ACC112 (cell line): ENCODE measurements around the gene HMGB3.
"Not testable (repeated sequence)": the region's sequence is repeated elsewhere in the genome, so short reads cannot be mapped to it uniquely, and the experiment has no call there.

Source experiments
- H2AFZ ChIP-seq: fragments of 200-600 bp; sonication (generic); one replicate; pipeline ENCODE4 v1.6.0; 2017; ENCODE audit warnings: antibody characterized with exemption, low read length; ENCODE audit not compliant: unreplicated experiment
- H3K27ac ChIP-seq: fragments of 200-600 bp; sonication (generic); 2 replicates; pipeline ENCODE4 v1.5.1; 2014; ENCODE audit warnings: low read depth, mild to moderate bottlenecking, antibody characterized with exemption, low read length, moderate library complexity
- H3K27me3 ChIP-seq: fragments of 200-600 bp; sonication (generic); 2 replicates; pipeline ENCODE4 v1.6.1; 2014; ENCODE audit warnings: mild to moderate bottlenecking, antibody characterized with exemption, low read length, moderate library complexity, mixed read lengths; ENCODE audit not compliant: insufficient read depth
- H3K36me3 ChIP-seq: fragments of 200-600 bp; sonication (generic); 2 replicates; pipeline ENCODE4 v1.6.1; 2016; ENCODE audit warnings: mild to moderate bottlenecking, antibody characterized with exemption, low read length, moderate library complexity, mixed read lengths; ENCODE audit not compliant: insufficient read depth
- H3K4me1 ChIP-seq: fragments of 200-600 bp; sonication (generic); one replicate; pipeline ENCODE4 v1.6.1; 2016; ENCODE audit warnings: low read length, mixed read lengths; ENCODE audit not compliant: insufficient read depth, unreplicated experiment, control insufficient read depth
- H3K4me3 ChIP-seq: fragments of 200-600 bp; sonication (generic); 2 replicates; pipeline ENCODE4 v1.5.1; 2014; ENCODE audit warnings: mild to moderate bottlenecking, low read depth, low read length
- H3K79me2 ChIP-seq: fragments of 200-600 bp; sonication (generic); one replicate; pipeline ENCODE4 v1.6.0; 2016; ENCODE audit warnings: low read length; ENCODE audit not compliant: control insufficient read depth, unreplicated experiment, insufficient read depth

Gene HMGB3

GRCh38 chrX:150977411-150978162 lies 5.5 kb upstream of the HMGB3 start:
- Histone ChIP-seq H3K36me3 (no peaks in the 10 kb centered on the region), H2AFZ (no peak overlapping the region), H3K4me1 (no peaks in the 10 kb centered on the region), H3K79me2 (no peaks in the 10 kb centered on the region), H3K4me3 (no peak overlapping the region), H3K27me3 (no peaks in the 10 kb centered on the region), H3K27ac (no peak overlapping the region)

GRCh38 chrX:150980186-150980585 lies 2.9 kb upstream of the HMGB3 start:
- Histone ChIP-seq H3K4me1 (no peaks in the 10 kb centered on the region), H3K36me3 (no peaks in the 10 kb centered on the region), H3K27ac (no peak overlapping the region), H2AFZ (no peak overlapping the region), H3K4me3 (no peak overlapping the region), H3K27me3 (no peaks in the 10 kb centered on the region), H3K79me2 (peaks cover 8% of the 10 kb centered on the region)

- Histone ChIP-seq H3K27me3 (no peaks in the 10 kb centered on the region), H3K4me3 (no peak overlapping the region), H3K79me2 (peaks cover 9% of the 10 kb centered on the region), H3K4me1 (no peaks in the 10 kb centered on the region), H3K27ac (no peak overlapping the region), H3K36me3 (no peaks in the 10 kb centered on the region), H2AFZ (no peak overlapping the region)
Measured at GRCh38 chrX:150980711-150981110, 2.4 kb upstream of the HMGB3 start.

- Histone ChIP-seq H3K79me2 (peaks cover 9% of the 10 kb centered on the region), H3K4me3 (peak overlapping the region; percentile 83), H3K27me3 (no peaks in the 10 kb centered on the region), H2AFZ (no peak overlapping the region), H3K27ac (no peak overlapping the region), H3K36me3 (no peaks in the 10 kb centered on the region), H3K4me1 (no peaks in the 10 kb centered on the region)
Measured at GRCh38 chrX:150982235-150982787, 824 bp upstream of the HMGB3 start.

DNA sequence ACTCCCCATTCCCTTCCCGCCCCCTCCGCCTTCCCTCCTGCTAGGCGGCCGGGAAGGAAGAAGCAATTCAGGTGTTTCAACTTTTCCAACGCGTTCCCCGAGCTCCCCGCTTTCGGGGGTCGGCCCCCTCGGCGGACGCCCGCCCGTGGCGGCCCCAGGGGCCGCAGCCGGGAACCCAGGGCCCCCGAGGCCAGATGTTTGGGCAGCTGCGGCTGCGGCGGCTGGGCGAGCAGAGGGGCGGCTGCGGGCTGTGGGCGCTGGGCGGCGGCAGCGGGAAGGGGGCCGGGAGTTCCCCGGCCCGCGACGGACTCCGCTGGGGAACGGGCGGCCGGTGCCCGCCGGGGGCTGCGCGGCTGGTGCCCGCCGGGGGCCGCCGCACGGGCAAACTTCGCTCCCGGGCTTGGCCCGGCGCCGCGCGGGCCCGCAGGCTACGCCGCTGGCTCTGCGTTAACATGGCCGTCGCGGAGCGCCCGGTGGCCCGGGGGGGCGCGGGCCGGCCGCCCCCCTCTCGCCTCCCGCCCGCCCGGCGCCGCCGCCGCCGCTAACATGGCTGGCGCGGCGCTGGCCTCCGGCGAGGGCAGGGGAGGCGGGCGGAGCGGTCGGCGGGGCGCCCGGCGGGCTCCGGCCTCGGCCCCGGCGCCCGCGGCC lies 510 bp downstream of the HMGB3 start:
- peak overlapping the region; percentile 83 for H3K4me3 ChIP-seq
- peaks cover 9% of the 10 kb centered on the region for H3K79me2 ChIP-seq
- H3K36me3 ChIP-seq = no peaks in the 10 kb centered on the region
- no peaks in the 10 kb centered on the region for H3K27me3 ChIP-seq
- H2AFZ ChIP-seq = no peak overlapping the region
- no peaks in the 10 kb centered on the region for H3K4me1 ChIP-seq
- no peak overlapping the region for H3K27ac ChIP-seq

GRCh38 chrX:150984169-150984824 lies 1.2 kb downstream of the HMGB3 start:
- Histone ChIP-seq H3K79me2 (peaks cover 9% of the 10 kb centered on the region), H3K27ac (no peak overlapping the region), H3K27me3 (no peaks in the 10 kb centered on the region), H3K4me1 (no peaks in the 10 kb centered on the region), H3K36me3 (no peaks in the 10 kb centered on the region), H3K4me3 (peak overlapping the region; percentile 82), H2AFZ (peak overlapping the region; percentile 25)

GRCh38 chrX:150987687-150988086 lies 4.6 kb downstream of the HMGB3 start:
- not testable (repeated sequence) for H3K36me3 ChIP-seq, H2AFZ ChIP-seq, H3K27ac ChIP-seq, H3K4me3 ChIP-seq, H3K27me3 ChIP-seq, H3K79me2 ChIP-seq, H3K4me1 ChIP-seq

DNA sequence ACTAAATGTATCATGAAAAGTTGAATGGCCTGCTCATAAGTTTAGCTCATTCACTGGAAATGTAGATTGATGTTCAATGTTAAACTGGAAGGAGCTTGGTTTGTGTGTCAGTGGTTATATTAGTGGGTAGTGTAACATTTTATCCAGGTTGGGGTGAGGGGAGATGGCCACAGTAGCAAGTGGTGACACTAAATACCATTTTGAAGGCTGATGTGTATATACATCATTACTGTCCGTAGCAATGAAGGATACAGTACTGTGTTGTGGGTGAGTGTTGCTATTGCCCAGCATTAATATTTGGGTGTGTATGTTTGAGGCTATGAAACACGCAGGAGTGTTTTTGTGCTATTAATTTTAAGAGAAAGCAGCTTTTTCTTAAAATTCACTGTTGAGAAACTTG lies 6.3 kb downstream of the HMGB3 start:
- Histone ChIP-seq H3K4me1 (no peaks in the 10 kb centered on the region), H2AFZ (no peak overlapping the region), H3K27ac (no peak overlapping the region), H3K36me3 (no peaks in the 10 kb centered on the region), H3K4me3 (no peak overlapping the region), H3K79me2 (peaks cover 9% of the 10 kb centered on the region), H3K27me3 (no peaks in the 10 kb centered on the region)

GRCh38 chrX:150990910-150991309 lies 7.8 kb downstream of the HMGB3 start:
- no peak overlapping the region for H3K4me3 ChIP-seq
- H3K4me1 ChIP-seq = no peaks in the 10 kb centered on the region
- H3K27ac ChIP-seq = no peak overlapping the region
- no peaks in the 10 kb centered on the region for H3K27me3 ChIP-seq
- no peaks in the 10 kb centered on the region for H3K36me3 ChIP-seq
- H3K79me2 ChIP-seq = no peaks in the 10 kb centered on the region
- no peak overlapping the region for H2AFZ ChIP-seq

- H2AFZ ChIP-seq = no peak overlapping the region
- no peaks in the 10 kb centered on the region for H3K4me1 ChIP-seq
- H3K79me2 ChIP-seq = no peaks in the 10 kb centered on the region
- no peak overlapping the region for H3K4me3 ChIP-seq
- H3K27me3 ChIP-seq = no peaks in the 10 kb centered on the region
- H3K27ac ChIP-seq = no peak overlapping the region
- H3K36me3 ChIP-seq = no peaks in the 10 kb centered on the region
Measured at GRCh38 chrX:151000861-151001331, 17.8 kb downstream of the HMGB3 start.
